Stimulated activated CD4-positive, alpha-beta T cell treated with anti-CD3 and anti-CD28 coated beads, TNF-alpha, amount 100 ng/mL, for 1 hour (primary cell): ENCODE measurements around the gene B4GALT3.

Experiments
- DNase-seq, 3 donors: peaks; one replicate each; pipeline ENCODE4 v3.0.0-alpha.2; 2020; ENCODE audit warnings: low read depth in 3 of 3, low spot score in 1 of 3

Gene B4GALT3

DNA sequence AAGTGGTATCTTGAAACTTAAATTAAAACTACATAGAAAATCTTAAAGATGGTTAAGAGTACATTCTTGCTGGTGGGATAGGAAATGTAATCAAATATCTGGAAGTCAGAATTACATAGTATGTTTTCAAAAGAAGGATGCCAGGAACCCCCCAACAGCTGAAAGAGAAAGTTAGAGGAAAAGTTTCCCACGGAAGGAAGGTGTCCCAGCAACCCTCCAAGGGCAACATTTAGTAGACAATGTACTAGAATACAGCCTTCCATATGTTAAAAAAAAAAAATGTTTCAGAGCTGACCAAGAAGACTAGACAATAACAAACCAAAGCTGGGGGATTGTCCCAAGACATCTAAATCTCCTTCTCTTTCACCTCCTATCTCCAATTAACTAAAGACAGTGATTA is 47.0 kb downstream of the B4GALT3 start:
- no peak for DNase-seq

DNA sequence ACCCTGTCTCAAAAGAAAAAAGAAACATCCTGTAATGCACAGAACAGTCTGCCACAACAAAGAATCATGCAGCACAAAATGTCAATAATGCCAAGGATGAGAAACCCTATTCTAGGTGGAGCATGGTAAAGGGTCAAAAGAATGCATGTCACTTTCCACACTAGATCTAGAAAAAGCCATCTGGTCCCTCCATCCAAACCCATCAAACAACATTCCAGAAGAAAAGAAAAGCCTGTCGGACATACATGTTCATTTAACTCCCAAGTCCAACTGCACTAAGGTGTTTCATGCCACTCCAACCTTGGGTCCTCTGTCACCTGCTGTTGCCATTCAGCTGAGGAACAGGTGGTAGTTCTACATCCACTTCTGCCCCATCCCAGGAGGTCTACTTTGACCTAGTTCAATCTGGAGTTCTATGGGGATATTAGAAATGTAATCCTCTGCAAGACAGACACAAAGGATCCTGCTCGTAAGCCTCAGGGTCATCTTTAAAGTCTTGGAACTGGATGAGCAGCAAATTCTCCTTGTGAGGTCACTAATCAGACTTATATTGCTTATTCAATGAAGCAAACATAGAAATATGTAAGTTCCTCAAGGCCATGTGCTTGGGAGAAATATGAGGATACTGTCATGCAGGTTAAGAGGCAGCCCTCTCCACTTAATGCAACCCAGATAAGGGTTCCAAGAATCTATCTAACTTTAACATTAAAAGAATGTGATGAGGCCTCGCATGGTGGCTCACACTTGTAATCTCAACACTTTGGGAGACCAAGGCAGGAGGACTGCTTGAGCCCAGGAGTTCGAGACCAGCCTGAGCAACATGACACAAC is 48.5 kb downstream of the B4GALT3 start:
- no peak for DNase-seq

DNA sequence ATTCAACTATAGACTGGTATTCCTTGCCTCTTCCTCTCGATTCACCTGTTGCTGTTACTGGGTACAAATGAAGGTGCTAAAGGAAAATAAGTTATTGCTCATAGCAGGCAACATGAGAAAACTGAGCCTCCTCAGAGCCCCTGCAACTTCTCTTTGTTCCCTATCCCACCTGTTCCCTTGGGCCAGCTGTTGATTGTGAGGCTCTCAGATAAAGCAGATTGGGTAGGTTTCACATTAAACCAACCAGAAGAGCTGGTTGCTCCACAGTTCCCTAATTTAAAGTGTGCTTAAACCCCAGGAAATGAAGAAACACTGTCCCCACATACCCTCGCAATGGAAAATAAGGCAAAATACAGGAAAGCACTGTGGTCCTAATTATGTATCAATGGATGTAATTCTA is 49.7 kb downstream of the B4GALT3 start:
- no peak for DNase-seq

DNA sequence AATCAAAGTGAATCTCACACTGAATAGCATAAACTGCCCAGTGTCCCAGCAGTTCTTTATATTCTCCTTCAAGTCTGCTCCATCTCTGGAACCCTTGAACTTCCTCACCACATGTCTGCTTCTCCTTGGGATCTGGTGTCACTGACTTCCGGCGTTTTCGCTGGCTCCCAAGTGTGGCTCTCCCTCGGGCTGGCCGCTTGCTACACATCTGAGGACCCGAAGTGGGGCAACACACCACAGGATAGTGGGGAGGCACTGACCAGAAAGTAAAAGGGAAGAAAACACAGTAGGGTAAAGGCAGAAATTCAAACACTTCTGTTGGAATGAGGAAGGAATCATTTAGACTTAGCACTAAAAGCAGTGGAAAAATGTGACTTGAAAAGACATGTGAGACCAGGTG is 54.3 kb downstream of the B4GALT3 start:
- no peak for DNase-seq

DNA sequence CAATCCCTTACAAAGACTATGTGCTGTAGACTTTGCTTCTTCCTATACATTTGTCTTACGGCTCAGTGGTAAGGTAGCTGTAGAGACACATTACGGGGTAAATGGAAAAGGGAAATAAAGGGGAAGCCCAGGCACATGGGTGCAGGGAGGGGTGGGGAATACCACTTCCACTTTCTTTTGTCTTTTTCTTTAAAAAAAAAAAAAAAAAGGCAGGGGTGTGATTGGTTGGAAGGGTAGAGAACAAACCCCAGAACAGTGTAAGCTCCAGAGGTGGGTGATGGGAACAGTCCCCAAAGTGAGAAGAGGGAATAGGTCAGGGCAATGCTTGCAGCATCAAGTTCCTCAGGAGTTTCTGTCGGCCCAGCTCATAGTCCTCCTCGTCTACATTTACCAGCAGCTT is 55.5 kb downstream of the B4GALT3 start:
- no peak for DNase-seq
